GM19099 (cell line): ENCODE results near the gene CYP4F12.

Source experiments
- POLR2A ChIP-seq: IDR thresholded peaks from 3 replicates; pipeline ENCODE4 v1.6.1; 2011; ENCODE audit warnings: low read depth; ENCODE audit not compliant: insufficient read length; ENCODE audit errors: extremely low read depth

Gene CYP4F12

DNA sequence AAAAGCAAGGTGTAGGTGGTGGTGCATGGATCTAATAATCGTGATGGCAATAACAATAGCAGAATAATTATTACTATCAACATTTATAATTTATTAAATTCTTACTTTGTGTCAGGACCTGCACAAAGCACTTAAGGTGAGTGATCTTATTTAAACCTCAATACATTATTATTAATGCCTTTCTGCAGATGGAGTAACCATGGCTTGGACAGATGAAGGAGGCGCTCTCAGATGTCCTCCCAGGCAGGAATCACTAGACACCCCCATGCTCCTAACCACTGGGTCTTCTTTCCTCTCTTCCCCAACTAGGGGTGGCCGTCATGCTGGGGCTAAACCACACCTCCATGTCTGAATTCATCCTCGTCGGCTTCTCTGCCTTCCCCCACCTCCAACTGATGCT is 54.8 kb downstream of the CYP4F12 start, which contains the start of gene OR10H2:
OR10H2 (plus strand) TSS at position 301 of the 400 bp plus-strand sequence; CDS start at position 321, 20 bp downstream.
- TF ChIP-seq POLR2A, result no peak

DNA sequence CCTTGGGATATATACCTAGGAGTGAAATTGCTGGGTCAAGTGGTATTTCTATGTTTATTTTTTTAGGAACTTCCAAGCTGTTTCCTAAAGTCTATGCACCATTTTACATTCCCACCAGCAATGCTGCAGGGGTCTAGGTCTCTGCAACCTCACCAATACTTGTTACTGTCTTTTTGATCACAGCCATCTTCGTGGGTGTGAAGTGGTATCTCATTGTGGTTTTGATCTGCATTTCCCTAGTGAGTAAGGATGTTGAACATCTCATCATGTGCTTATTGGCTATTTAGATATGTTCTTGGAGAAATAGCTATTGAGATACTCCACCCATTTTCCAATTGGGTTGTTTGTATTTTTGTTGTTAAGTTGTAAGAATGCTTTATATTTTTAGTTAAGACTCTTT is 57.7 kb downstream of the CYP4F12 start:
- no peak for TF ChIP-seq POLR2A

DNA sequence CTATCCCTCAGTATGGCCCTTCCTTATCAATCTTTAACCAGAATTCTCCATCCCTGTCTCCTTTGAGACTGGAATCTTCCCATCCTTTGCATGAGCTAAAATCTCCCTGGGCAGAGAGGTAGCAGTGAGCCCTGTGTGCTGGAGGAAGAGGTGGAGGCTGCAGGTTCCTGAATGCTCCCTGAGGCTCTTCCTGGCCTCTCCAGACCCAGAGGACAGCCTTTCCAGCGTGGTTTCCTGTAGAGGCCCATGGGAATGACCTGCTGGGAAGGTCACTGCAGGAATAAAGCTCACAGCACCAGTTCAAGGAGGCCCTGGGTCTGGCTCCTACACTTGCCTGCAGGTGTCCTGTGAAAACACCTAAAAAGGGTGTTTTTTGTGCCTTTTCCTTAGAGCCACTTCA is 59.5 kb downstream of the CYP4F12 start:
- no peak for TF ChIP-seq POLR2A

DNA sequence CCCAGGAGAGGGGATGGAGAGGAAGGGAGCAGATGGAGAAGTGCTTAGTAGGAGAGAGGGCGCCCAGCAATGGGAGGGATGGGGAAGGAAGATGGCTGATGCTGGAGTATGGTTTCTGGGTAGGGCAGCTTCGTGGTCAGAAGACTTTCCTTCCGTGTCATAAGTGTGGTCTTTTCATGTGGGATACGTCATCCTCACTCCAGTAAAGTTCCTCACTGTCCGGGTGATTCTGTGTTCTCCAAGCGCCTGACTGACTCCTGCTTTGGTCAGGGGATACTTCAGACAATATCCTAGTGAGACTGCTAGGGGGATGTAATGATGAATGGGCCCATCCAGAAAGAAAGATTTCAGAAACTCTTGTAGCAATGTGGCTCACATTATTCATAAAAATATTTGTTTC is 61.0 kb downstream of the CYP4F12 start:
- no peak for TF ChIP-seq POLR2A

DNA sequence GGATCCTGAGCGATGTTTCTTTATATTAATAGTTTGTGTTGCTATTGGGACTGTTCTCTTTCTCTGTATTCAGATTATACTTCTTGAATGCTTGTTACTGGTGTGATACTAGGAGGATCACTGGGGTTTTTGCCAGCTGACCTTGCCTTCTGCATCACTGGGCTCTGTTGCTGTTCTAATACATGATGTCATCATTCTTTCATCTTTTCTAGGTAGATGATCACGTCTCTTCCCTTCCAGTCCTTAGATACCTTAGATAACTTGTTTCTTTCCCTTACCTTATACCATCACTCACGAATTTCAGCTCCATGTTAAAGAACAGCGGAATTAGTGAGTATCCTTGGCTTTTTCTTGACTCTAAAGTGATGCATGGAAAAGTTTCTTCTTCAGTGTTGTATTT is 64.8 kb downstream of the CYP4F12 start, which contains the start of gene OR10H3:
OR10H3 (plus strand) TSS at position 264 of the 400 bp plus-strand sequence. CDS start 3,408 bp downstream, outside the sequence.
- no peak for TF ChIP-seq POLR2A

DNA sequence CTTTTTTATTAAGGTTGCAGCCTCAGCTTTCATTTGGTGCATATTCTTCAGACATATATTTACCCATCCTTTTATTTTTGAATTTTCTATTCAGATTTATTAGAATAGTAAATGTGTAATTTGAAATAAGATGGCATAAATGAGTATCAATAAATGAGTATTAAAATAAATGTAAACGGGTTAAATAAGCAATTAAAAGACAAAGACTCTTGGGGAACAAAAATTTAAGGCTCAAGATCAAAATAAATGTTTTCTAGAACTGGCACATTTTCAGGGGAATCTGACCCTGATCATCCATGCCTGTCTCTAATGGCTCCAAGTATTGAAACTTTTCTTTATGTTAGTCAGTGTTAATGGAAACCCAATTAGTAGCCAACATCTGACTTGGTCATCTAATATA is 67.9 kb downstream of the CYP4F12 start:
- no peak for TF ChIP-seq POLR2A
